ENCODE data around the gene SLC25A23.

Gene SLC25A23

DNA sequence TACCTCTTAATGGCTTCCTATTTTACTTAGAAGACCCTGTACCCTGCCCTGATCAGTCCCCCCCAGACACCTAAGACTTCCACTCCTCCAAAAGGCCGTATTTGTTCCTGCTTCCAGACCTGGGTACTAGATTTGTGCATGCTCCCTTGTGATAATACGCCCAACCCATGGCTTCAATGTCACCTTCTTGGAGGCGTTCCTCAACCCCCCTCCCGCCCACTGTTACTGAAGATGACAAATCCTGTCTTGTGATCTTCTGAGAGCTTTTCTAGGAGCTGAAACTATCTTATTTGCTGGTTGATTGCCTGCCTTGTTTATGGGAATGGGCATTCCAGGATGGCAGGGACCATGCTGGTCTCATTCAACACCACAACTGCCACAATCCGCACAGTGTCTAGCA, 9.4 kb downstream of the SLC25A23 start:
- no peak overlapping the region for H3K27ac ChIP-seq
- TF ChIP-seq, protein P1, sequence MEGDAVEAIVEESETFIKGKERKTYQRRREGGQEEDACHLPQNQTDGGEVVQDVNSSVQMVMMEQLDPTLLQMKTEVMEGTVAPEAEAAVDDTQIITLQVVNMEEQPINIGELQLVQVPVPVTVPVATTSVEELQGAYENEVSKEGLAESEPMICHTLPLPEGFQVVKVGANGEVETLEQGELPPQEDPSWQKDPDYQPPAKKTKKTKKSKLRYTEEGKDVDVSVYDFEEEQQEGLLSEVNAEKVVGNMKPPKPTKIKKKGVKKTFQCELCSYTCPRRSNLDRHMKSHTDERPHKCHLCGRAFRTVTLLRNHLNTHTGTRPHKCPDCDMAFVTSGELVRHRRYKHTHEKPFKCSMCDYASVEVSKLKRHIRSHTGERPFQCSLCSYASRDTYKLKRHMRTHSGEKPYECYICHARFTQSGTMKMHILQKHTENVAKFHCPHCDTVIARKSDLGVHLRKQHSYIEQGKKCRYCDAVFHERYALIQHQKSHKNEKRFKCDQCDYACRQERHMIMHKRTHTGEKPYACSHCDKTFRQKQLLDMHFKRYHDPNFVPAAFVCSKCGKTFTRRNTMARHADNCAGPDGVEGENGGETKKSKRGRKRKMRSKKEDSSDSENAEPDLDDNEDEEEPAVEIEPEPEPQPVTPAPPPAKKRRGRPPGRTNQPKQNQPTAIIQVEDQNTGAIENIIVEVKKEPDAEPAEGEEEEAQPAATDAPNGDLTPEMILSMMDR (conservative IDR thresholded peaks at IDR 0.05) = no peak

DNA sequence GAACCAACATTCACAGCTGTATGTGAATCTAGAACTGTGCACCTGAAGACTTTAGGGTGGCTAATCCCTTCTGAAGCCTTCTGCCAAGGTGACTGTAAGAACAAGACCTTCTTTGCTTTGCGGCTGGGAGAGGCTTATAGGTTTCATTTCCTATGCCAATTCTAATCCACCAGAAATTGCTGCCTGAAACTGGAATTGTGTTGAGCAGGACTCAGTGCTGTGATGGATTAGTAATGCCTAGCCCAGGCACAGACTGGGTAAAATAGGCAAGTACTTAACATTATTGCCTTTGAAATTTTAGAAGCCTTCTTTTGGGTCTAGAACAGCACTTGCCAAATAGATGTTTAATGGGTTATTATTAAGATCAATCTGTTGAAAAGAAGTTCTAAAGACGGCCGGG, 11.5 kb downstream of the SLC25A23 start:
- no peak overlapping the region for H3K27ac ChIP-seq
- TF ChIP-seq, protein P1 (conservative IDR thresholded peaks at IDR 0.05) = no peak

DNA sequence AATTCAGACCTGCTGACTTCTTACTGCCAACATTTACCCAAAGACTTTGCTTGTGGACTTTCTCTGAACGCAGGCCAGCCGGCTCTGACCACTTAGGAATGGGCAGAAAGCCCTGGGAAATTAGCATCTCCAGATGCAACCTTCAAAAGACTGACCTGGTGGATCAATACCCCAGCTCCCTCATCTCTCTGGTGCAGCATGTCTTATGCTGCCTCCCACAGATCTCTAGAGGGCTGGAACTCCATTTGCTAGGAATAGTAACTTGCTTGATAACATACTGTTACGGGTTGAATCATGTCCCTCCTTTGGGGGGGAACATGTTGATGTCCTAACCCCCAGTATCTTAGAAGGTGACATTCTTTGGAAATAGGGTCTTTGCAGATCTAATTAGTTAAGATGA, 13.1 kb downstream of the SLC25A23 start:
- TF ChIP-seq, protein P1 (conservative IDR thresholded peaks at IDR 0.05) = no peak
- H3K27ac ChIP-seq = no peak overlapping the region

DNA sequence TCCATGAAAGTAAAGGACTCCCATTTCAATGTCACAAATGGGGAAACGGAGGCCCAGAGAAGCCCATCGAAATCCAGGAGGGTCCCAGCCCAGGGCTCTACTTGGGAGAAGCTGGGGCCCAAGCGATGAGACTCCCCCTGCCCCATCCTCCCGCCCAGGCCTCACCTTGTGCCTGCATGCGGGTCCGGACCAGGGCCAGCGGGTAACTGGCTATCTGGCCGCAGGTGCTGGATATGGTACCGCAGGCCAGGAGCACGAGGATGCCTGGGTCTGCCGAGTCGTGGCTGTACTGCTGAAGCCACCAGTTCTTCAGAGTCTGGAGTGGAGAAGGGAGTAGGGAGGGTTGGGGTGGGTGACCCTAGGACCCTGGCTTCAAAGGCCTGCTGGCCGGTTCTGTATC, 15.6 kb downstream of the SLC25A23 start:
- TF ChIP-seq, protein P1 (conservative IDR thresholded peaks at IDR 0.05) = no peak
- no peak overlapping the region for H3K27ac ChIP-seq

DNA sequence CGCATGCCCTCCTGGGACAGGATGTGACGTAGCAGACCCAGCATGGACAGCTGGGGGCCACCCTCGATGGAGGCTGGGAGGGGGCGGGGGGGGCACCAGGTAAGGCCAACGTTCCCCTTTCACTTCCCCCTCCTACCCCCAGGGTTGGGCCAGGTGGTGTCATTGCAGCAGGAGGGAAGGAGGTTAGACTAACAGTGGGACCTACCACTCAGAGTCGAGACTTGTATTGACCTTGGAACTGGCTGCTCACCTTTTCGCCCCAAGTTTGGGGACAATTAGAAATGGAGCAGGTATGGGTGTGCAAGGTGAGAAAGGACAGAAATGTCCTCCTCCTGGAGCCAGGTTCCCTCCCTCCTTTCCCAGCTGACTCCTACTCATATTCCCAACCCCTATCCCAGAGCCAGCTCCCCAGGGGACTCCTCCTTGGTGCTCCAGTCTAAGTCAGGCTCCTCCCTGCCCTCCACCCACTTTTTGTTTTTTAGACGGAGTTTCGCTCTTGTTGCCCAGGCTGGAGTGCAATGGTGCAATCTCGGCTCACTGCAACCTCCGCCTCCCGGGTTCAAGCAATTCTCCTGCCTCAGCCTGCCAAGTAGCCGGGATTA, 17.4 kb downstream of the SLC25A23 start:
- H3K27ac ChIP-seq = no peak overlapping the region
- TF ChIP-seq, protein P1 (conservative IDR thresholded peaks at IDR 0.05) = no peak

DNA sequence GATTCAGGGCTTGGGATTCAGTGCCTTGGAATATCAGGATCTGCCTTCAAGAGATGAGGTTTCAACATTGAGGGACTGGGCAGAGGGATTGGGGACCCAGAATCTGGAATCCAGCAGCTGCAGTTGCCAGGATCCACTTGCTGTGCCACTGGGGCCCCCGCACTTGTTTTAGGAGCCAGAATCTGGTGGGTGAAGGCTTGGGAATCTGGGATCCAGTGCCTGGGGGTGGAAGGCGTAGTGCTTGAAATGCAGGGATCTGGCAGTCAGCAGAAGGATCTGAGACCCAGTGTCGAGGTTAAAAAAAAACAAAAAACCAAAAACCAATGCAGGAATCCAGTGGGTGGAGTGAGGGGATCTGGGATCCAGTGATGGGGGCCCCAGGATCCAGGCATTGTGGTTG, 18.7 kb downstream of the SLC25A23 start:
- no peak overlapping the region for H3K27ac ChIP-seq
- TF ChIP-seq, protein P1 (conservative IDR thresholded peaks at IDR 0.05) = no peak

DNA sequence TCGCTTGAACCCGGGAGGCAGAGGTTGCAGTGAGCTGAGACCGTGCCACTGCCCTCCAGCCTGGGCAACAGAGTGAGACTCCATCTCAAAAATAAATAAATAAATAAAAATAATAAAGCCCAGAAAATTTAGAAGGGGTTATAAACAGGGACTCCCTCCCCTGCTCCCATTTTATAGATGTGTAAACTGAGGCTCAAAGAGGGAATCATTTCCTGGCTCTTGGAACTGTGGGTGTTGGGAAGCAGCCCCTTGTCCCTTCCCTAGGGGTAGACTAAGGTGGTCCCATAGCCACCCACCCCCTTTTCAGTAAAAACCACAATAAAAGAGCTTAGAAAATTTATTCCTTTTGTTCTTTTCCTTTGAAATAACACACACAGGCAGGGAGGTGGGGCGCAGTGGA, 19.8 kb downstream of the SLC25A23 start:
- H3K27ac ChIP-seq = no peak overlapping the region
- TF ChIP-seq, protein P1 (conservative IDR thresholded peaks at IDR 0.05) = no peak
